Smooth muscle cell (in vitro differentiated cells): ENCODE results near the gene PLD5. TPM values are rescaled to one million over a fixed set of nuclear protein-coding genes. Genes with fewer than 3 reads are reported as not detected.

Experiments used
- DNase-seq: peaks from one replicate; lab custom pipeline; 2025; ENCODE audit not compliant: unreplicated experiment; lab: John Stamatoyannopoulos, UW
- H2AFZ ChIP-seq: fragments of 200-600 bp; sonication (generic); 2 replicates; pipeline ENCODE4 v1.6.0; 2016; ENCODE audit warnings: antibody characterized with exemption, low read depth, mild to moderate bottlenecking
- H3F3A ChIP-seq: fragments of 200-600 bp; sonication (generic); 2 replicates; pipeline ENCODE4 v1.6.0; 2017; ENCODE audit warnings: antibody characterized with exemption, low read depth
- H3K27ac ChIP-seq: fragments of 200-600 bp; sonication (generic); 2 replicates; pipeline ENCODE4 v1.5.1; 2016; ENCODE audit warnings: low read depth, mild to moderate bottlenecking
- H3K27me3 ChIP-seq: fragments of 200-600 bp; sonication (generic); 2 replicates; pipeline ENCODE4 v1.6.1; 2016; ENCODE audit warnings: low read depth, mild to moderate bottlenecking
- H3K36me3 ChIP-seq: fragments of 200-600 bp; sonication (generic); 2 replicates; pipeline ENCODE4 v1.5.1; 2016; ENCODE audit warnings: low read depth
- H3K4me1 ChIP-seq: fragments of 200-600 bp; sonication (generic); 2 replicates; pipeline ENCODE4 v1.5.1; 2016; ENCODE audit warnings: low read depth
- H3K4me2 ChIP-seq: fragments of 200-600 bp; sonication (generic); 2 replicates; pipeline ENCODE4 v1.6.0; 2016; ENCODE audit warnings: mild to moderate bottlenecking
- H3K4me3 ChIP-seq: fragments of 200-600 bp; sonication (generic); 2 replicates; pipeline ENCODE4 v1.5.1; 2016; ENCODE audit warnings: mild to moderate bottlenecking
- H3K79me2 ChIP-seq: fragments of 200-600 bp; sonication (generic); 2 replicates; pipeline ENCODE4 v1.6.0; 2016; ENCODE audit warnings: low read depth, mild to moderate bottlenecking
- H3K9ac ChIP-seq: fragments of 200-600 bp; sonication (generic); 2 replicates; pipeline ENCODE4 v1.6.0; 2016; ENCODE audit warnings: low read depth
- H3K9me3 ChIP-seq: fragments of 200-600 bp; sonication (generic); replicated peaks from 2 replicates; pipeline ENCODE4 v1.5.1; 2016; ENCODE audit warnings: low read depth
- H4K20me1 ChIP-seq: fragments of 200-600 bp; sonication (generic); 2 replicates; pipeline ENCODE4 v1.6.0; 2016; ENCODE audit warnings: low read depth
- WGBS: methylation state at CpG from one replicate; pipeline ENCODE4 v1.1.7; 2016; ENCODE audit warnings: low lambda C conversion rate; 5-methylcytosine and 5-hydroxymethylcytosine counted together
- polyA plus RNA-seq: library from polyadenylated mRNA; unstranded; fragments of >200 nt; fragmentation: Nextera tagmentation; extraction: Ambion mirVana; gene quantifications from 2 replicates; pipeline ENCODE4 v1.2.1, GENCODE V29; 2016
- total RNA-seq: library from RNA; depleted of rRNA; stranded (reverse); fragments of >200 nt; gene quantifications from 2 replicates; pipeline ENCODE4 v1.2.3, GENCODE V29; 2014
- TF ChIP-seq, protein P1 (sequence below): fragments of 200-600 bp; sonication (generic); IDR thresholded peaks from 2 replicates; pipeline ENCODE4 v1.5.1; 2017; ENCODE audit warnings: borderline replicate concordance, mild to moderate bottlenecking, antibody characterized with exemption; ENCODE audit not compliant: insufficient read depth, poor library complexity, severe bottlenecking

Gene PLD5
- total and polyA plus RNA-seq, 2 experiments from 2014 or later, result 0.25 to 0.27 TPM

- no peaks in the 10 kb centered on the region for H3F3A ChIP-seq
- 95% methylated on average over 2 of the region's 2 CpGs for WGBS
- H4K20me1 ChIP-seq, result no peaks in the 10 kb centered on the region
- no peak overlapping the region for H3K27ac ChIP-seq
- TF ChIP-seq, protein P1, sequence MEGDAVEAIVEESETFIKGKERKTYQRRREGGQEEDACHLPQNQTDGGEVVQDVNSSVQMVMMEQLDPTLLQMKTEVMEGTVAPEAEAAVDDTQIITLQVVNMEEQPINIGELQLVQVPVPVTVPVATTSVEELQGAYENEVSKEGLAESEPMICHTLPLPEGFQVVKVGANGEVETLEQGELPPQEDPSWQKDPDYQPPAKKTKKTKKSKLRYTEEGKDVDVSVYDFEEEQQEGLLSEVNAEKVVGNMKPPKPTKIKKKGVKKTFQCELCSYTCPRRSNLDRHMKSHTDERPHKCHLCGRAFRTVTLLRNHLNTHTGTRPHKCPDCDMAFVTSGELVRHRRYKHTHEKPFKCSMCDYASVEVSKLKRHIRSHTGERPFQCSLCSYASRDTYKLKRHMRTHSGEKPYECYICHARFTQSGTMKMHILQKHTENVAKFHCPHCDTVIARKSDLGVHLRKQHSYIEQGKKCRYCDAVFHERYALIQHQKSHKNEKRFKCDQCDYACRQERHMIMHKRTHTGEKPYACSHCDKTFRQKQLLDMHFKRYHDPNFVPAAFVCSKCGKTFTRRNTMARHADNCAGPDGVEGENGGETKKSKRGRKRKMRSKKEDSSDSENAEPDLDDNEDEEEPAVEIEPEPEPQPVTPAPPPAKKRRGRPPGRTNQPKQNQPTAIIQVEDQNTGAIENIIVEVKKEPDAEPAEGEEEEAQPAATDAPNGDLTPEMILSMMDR, result no peak
- H3K27me3 ChIP-seq, result peaks cover 6% of the 10 kb centered on the region
- no peak overlapping the region for H3K4me2 ChIP-seq
- no peaks in the 10 kb centered on the region for H3K36me3 ChIP-seq
- no peak overlapping the region for H3K4me3 ChIP-seq
- DNase-seq, result no peak
- no peaks in the 10 kb centered on the region for H3K4me1 ChIP-seq
- no peaks in the 10 kb centered on the region for H3K9me3 ChIP-seq
- no peak overlapping the region for H2AFZ ChIP-seq
- no peak overlapping the region for H3K9ac ChIP-seq
- H3K79me2 ChIP-seq, result no peaks in the 10 kb centered on the region
Measured at GRCh38 chr1:242515555-242515954, 8.9 kb downstream of the PLD5 start.

GRCh38 chr1:242506724-242507123 is 17.8 kb downstream of the PLD5 start:
- no peak overlapping the region for H3K27ac ChIP-seq
- no peak for DNase-seq
- no peaks in the 10 kb centered on the region for H4K20me1 ChIP-seq
- WGBS, result 87% methylated on average over 12 of the region's 12 CpGs
- no peak overlapping the region for H3K9ac ChIP-seq
- TF ChIP-seq, protein P1, result no peak
- H2AFZ ChIP-seq, result no peak overlapping the region
- no peaks in the 10 kb centered on the region for H3K79me2 ChIP-seq
- no peak overlapping the region for H3K4me3 ChIP-seq
- no peak overlapping the region for H3K4me2 ChIP-seq
- no peaks in the 10 kb centered on the region for H3K27me3 ChIP-seq
- no peaks in the 10 kb centered on the region for H3K36me3 ChIP-seq
- H3F3A ChIP-seq, result no peaks in the 10 kb centered on the region
- no peaks in the 10 kb centered on the region for H3K9me3 ChIP-seq
- H3K4me1 ChIP-seq, result no peaks in the 10 kb centered on the region

GRCh38 chr1:242489545-242489944 is 35.0 kb downstream of the PLD5 start:
- Histone ChIP-seq H3K9me3 (no peaks in the 10 kb centered on the region), H3F3A (no peaks in the 10 kb centered on the region), H3K9ac (no peak overlapping the region), H3K27ac (no peak overlapping the region), H3K4me3 (no peak overlapping the region), H3K4me1 (no peaks in the 10 kb centered on the region), H3K36me3 (no peaks in the 10 kb centered on the region), H4K20me1 (no peaks in the 10 kb centered on the region), H2AFZ (no peak overlapping the region), H3K79me2 (no peaks in the 10 kb centered on the region), H3K27me3 (no peaks in the 10 kb centered on the region), H3K4me2 (no peak overlapping the region)
- WGBS, result 58% methylated on average over 3 of the region's 3 CpGs
- TF ChIP-seq, protein P1, result no peak
- no peak for DNase-seq

DNA sequence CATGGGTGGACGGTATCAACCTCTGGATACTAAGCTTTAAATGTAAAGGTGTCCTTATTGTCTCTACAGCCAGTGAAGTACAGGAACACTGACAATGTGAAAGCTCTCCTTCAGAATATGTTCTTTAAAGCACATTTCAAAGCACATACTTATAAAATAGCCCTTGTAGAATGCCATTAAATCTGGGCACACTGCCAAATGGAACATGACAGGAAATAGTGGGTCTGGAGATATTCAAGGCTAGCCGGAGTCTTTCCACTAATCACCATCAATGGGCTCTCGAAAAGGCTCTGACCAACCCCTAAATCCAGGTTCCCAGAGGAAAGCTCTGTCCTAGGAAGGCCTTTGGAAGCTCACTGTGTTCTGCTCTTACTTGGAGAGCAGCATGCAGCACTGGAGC is 46.6 kb downstream of the PLD5 start:
- H2AFZ ChIP-seq, result no peak overlapping the region

More for the DNA sequence above, 46.6 kb downstream of the PLD5 start:
- DNase-seq, result no peak
- H3K9ac ChIP-seq, result no peak overlapping the region
- no peak overlapping the region for H3K4me2 ChIP-seq
- no peaks in the 10 kb centered on the region for H3K9me3 ChIP-seq
- H3K36me3 ChIP-seq, result no peaks in the 10 kb centered on the region
- H3K27ac ChIP-seq, result no peak overlapping the region
- H3K27me3 ChIP-seq, result no peaks in the 10 kb centered on the region
- no peak overlapping the region for H3K4me3 ChIP-seq
- 45% methylated on average over 3 of the region's 3 CpGs for WGBS
- H3K4me1 ChIP-seq, result no peaks in the 10 kb centered on the region
- H3K79me2 ChIP-seq, result no peaks in the 10 kb centered on the region
- peaks cover 4% of the 10 kb centered on the region for H3F3A ChIP-seq
- no peaks in the 10 kb centered on the region for H4K20me1 ChIP-seq
- TF ChIP-seq, protein P1, result no peak
